Memory B cell (primary cell): Measurements from ENCODE around the gene KRTAP2-4.
"Not testable (repeated sequence)": the region's sequence is repeated elsewhere in the genome, so short reads cannot be mapped to it uniquely, and the experiment has no call there.

Experiments
- ATAC-seq: fragments of 150-1000 bp; cut with Tn5 transposase; 2 replicates; pipeline ENCODE4 v1.10.0; 2021; ENCODE audit warnings: low read depth, mild to moderate bottlenecking, moderate library complexity
- DNase-seq, 2 donors: peaks; one replicate each; pipeline ENCODE4 v3.0.0; 2022; ENCODE audit warnings: low spot score in 2 of 2
- H3K27ac Mint-ChIP-seq: one replicate; pipeline ENCODE4 v1.8.0; 2022; ENCODE audit warnings: mild to moderate bottlenecking, moderate library complexity, mixed read lengths
- H3K27me3 Mint-ChIP-seq: one replicate; pipeline ENCODE4 v1.8.0; 2022; ENCODE audit warnings: mixed read lengths
- H3K36me3 Mint-ChIP-seq: one replicate; pipeline ENCODE4 v1.8.0; 2022; ENCODE audit warnings: mild to moderate bottlenecking, mixed read lengths
- H3K4me1 Mint-ChIP-seq: one replicate; pipeline ENCODE4 v1.8.0; 2022; ENCODE audit warnings: mixed read lengths
- H3K4me3 Mint-ChIP-seq: one replicate; pipeline ENCODE4 v1.8.0; 2022; ENCODE audit warnings: mild to moderate bottlenecking, moderate library complexity, mixed read lengths
- H3K9me3 Mint-ChIP-seq: one replicate; pipeline ENCODE4 v1.8.0; 2022; ENCODE audit warnings: mixed read lengths

The KRTAP2-4 gene

DNA sequence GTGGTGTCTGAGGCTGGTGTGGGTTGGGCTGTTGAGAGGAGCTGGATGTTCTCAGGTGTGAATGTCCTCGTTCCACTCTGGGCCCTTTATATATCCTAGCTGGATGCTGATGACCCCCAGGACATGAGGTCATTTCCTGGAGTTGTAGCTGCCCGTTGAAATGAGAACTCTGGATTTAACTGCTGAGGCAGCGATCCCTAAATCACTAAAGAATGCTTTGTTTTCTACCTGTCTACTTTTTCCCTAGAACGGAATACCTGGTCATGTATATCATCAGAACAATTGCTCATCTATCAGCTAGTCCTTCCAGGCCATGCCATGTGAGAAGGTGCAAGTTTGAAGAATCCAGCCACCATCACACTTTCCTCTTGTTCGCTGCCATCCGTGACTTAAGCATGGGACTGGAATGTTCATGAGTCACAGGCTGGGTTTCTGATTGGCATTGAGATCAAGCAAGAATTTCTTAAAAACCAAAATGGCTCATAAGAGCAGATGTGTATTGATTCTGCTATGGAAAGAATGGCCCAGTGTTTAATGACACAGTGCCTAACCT, 5.6 kb downstream of the KRTAP2-4 start, which contains the start of gene KRTAP2-3:
KRTAP2-3 (minus strand) TSS at position 63 of the 553 bp plus-strand sequence. CDS start 64 bp downstream, outside the sequence.
- H3K36me3 Mint-ChIP-seq, result peaks cover 2% of the 10 kb centered on the region
- no peak within 1 kb of the TSS for H3K27ac Mint-ChIP-seq
- DNase-seq, result no peak
- H3K27me3 Mint-ChIP-seq, result peaks cover 21% of the 10 kb centered on the region
- peaks cover 2% of the 10 kb centered on the region for H3K9me3 Mint-ChIP-seq
- no peak for ATAC-seq
- no peak within 1 kb of the TSS for H3K4me3 Mint-ChIP-seq
- no peaks in the 10 kb centered on the region for H3K4me1 Mint-ChIP-seq

- not testable (repeated sequence) for H3K9me3 Mint-ChIP-seq, DNase-seq
- peaks cover 21% of the 10 kb centered on the region for H3K27me3 Mint-ChIP-seq
Measured at GRCh38 chr17:41059276-41060051, 6.2 kb downstream of the KRTAP2-4 start.

DNA sequence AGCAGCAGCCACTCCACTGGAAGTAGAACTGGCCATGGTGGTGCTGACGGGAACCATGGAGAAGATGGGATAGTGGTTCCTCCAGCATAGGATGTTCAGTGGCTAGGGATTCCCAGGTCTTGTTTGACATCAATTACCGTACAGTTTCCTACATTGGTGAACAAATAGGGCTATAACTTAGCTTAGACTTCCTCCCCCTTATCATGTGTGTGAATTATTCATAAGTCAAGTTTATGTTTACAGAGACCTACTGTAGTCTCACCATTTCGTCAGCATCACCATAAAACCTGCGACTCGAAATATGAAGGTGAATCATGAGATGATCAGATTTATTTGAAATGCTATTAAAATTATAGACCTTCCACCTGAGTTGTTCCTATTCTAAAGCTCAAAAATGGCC, 6.9 kb downstream of the KRTAP2-4 start:
- no peak for DNase-seq
- H3K27me3 Mint-ChIP-seq, result peaks cover 24% of the 10 kb centered on the region
- H3K4me3 Mint-ChIP-seq, result no peak overlapping the region
- peaks cover 2% of the 10 kb centered on the region for H3K36me3 Mint-ChIP-seq
- H3K9me3 Mint-ChIP-seq, result peaks cover 2% of the 10 kb centered on the region
- no peak for ATAC-seq
- no peaks in the 10 kb centered on the region for H3K4me1 Mint-ChIP-seq
- H3K27ac Mint-ChIP-seq, result no peak overlapping the region

More at GRCh38 chr17:41059276-41060051, 6.2 kb downstream of the KRTAP2-4 start:
- H3K27ac Mint-ChIP-seq, H3K4me3 Mint-ChIP-seq, H3K36me3 Mint-ChIP-seq, ATAC-seq, H3K4me1 Mint-ChIP-seq: not testable (repeated sequence)

GRCh38 chr17:41057547-41057946, 8.1 kb downstream of the KRTAP2-4 start:
- H3K27ac Mint-ChIP-seq, result no peak overlapping the region
- H3K9me3 Mint-ChIP-seq, result peaks cover 7% of the 10 kb centered on the region
- H3K4me1 Mint-ChIP-seq, result no peaks in the 10 kb centered on the region
- peaks cover 22% of the 10 kb centered on the region for H3K27me3 Mint-ChIP-seq
- DNase-seq, result no peak
- H3K36me3 Mint-ChIP-seq, result peaks cover 2% of the 10 kb centered on the region
- ATAC-seq, result no peak
- H3K4me3 Mint-ChIP-seq, result no peak overlapping the region

GRCh38 chr17:41055130-41055529, 10.5 kb downstream of the KRTAP2-4 start, which contains the start of gene KRTAP2-2:
Gene KRTAP2-2 (minus strand): TSS chr17:41055230. CDS start chr17:41055211, 19 bp downstream.
- not testable (repeated sequence) for H3K9me3 Mint-ChIP-seq, H3K36me3 Mint-ChIP-seq, DNase-seq, H3K4me1 Mint-ChIP-seq, H3K4me3 Mint-ChIP-seq, H3K27ac Mint-ChIP-seq, ATAC-seq
- peaks cover 18% of the 10 kb centered on the region for H3K27me3 Mint-ChIP-seq

DNA sequence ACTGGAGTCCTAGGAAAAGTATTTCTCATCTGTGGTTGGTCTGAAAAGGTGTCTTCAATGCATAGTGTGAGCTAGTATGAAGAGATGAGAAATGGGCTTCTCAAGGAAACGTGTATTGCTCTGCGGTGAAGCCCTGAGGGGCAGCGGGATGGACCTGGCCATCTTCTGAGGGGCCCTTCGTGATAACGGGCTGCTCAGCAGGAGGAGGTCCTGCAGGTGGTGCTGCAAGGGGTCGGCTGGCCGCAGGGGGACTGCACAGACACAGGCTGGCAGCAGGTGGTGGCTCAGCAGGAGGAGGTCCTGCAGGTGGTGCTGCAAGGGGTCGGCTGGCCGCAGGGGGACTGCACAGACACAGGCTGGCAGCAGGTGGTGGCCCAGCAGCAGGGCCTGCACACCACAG, 11.1 kb downstream of the KRTAP2-4 start:
- not testable (repeated sequence) for ATAC-seq

GRCh38 chr17:41054025-41054424, 11.7 kb downstream of the KRTAP2-4 start:
- DNase-seq, result no peak
- ATAC-seq, result no peak
- Mint-ChIP-seq H3K9me3 (peaks cover 7% of the 10 kb centered on the region), H3K36me3 (peaks cover 2% of the 10 kb centered on the region), H3K4me1 (no peaks in the 10 kb centered on the region), H3K27me3 (peaks cover 14% of the 10 kb centered on the region), H3K27ac (no peak overlapping the region), H3K4me3 (no peak overlapping the region)

More for the DNA sequence above, 11.1 kb downstream of the KRTAP2-4 start:
- not testable (repeated sequence) for H3K4me1 Mint-ChIP-seq, H3K4me3 Mint-ChIP-seq, H3K36me3 Mint-ChIP-seq, H3K27ac Mint-ChIP-seq, H3K9me3 Mint-ChIP-seq, DNase-seq
- peaks cover 17% of the 10 kb centered on the region for H3K27me3 Mint-ChIP-seq

GRCh38 chr17:41052566-41052965, 13.1 kb downstream of the KRTAP2-4 start:
- H3K4me1 Mint-ChIP-seq, result no peaks in the 10 kb centered on the region
- no peak for DNase-seq
- H3K9me3 Mint-ChIP-seq, result peaks cover 5% of the 10 kb centered on the region
- H3K27ac Mint-ChIP-seq, result no peak overlapping the region
- no peaks in the 10 kb centered on the region for H3K36me3 Mint-ChIP-seq
- H3K27me3 Mint-ChIP-seq, result peaks cover 9% of the 10 kb centered on the region
- ATAC-seq, result no peak
- no peak overlapping the region for H3K4me3 Mint-ChIP-seq

GRCh38 chr17:41049110-41049509, 16.6 kb downstream of the KRTAP2-4 start:
- no peak for DNase-seq

DNA sequence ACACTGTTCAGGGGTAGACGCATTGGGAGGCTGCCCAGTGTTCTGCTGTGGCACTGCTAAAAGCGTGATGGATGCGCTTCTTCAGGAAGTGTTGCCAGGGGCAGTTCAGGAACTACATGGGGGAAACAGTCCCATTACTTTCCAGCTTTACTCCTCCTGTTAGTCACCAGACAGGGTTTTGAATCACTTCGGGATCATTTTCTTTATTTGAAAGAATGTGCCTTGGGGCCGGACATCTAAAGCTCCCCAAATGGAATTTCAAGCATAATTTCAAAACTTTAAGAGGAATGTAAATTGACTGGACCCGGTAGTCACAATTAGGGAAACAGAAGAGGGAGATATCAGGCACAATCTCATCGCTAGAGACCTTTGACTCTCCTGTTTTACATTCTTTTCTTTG, 17.2 kb downstream of the KRTAP2-4 start:
- DNase-seq, result no peak

More at GRCh38 chr17:41049110-41049509, 16.6 kb downstream of the KRTAP2-4 start:
- Mint-ChIP-seq H3K4me3 (no peak overlapping the region), H3K36me3 (no peaks in the 10 kb centered on the region), H3K27ac (no peak overlapping the region), H3K4me1 (peaks cover 2% of the 10 kb centered on the region), H3K9me3 (peaks cover 5% of the 10 kb centered on the region), H3K27me3 (peaks cover 4% of the 10 kb centered on the region)
- no peak for ATAC-seq

DNA sequence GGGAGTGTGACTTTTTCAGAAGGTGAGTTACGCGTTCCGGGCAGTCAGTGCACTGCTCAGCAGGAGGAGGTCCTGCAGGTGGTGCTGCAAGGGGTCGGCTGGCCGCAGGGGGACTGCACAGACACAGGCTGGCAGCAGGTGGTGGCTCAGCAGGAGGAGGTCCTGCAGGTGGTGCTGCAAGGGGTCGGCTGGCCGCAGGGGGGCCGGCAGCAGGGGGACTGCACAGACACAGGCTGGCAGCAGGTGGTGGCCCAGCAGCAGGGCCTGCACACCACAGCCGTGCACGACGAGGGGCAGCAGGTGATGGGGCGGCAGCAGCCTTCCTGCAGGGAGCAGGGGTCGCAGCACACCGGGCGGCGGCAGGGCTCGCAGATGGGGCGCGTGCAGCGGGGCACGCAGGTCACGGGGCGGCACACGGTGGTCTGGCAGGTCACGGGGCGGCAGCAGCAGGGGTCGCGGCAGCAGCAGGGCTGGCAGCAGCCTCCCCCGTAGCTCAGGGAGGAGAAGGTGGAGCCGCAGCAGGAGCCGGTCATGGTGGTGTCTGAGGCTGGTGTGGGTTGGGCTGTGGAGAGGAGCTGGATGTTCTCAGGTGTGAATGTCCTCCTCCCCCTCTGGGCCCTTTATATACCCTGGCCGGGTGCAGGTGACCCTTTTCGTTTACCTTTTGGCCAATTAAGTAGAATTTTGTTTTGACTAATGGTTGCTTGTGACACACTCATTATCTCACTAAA, 18.8 kb downstream of the KRTAP2-4 start, which contains the start of gene KRTAP2-1:
KRTAP2-1 (minus strand) TSS at position 582 of the 731 bp plus-strand sequence; CDS start at position 533, 49 bp downstream.
- H3K27me3 Mint-ChIP-seq, result not testable (repeated sequence)

More for the DNA sequence above, 17.2 kb downstream of the KRTAP2-4 start:
- Mint-ChIP-seq H3K27me3 (peaks cover 7% of the 10 kb centered on the region), H3K36me3 (peaks cover 3% of the 10 kb centered on the region), H3K4me3 (no peak overlapping the region), H3K9me3 (peaks cover 5% of the 10 kb centered on the region), H3K27ac (no peak overlapping the region), H3K4me1 (peaks cover 2% of the 10 kb centered on the region)
- no peak for ATAC-seq

GRCh38 chr17:41042953-41043352, 22.7 kb downstream of the KRTAP2-4 start:
- peaks cover 2% of the 10 kb centered on the region for H3K4me1 Mint-ChIP-seq
- H3K9me3 Mint-ChIP-seq, result peaks cover 7% of the 10 kb centered on the region
- DNase-seq (no peak), ATAC-seq (no peak)
- peaks cover 4% of the 10 kb centered on the region for H3K36me3 Mint-ChIP-seq
- peaks cover 13% of the 10 kb centered on the region for H3K27me3 Mint-ChIP-seq
- H3K4me3 Mint-ChIP-seq, result no peak overlapping the region
- no peak overlapping the region for H3K27ac Mint-ChIP-seq

More for the DNA sequence above, 18.8 kb downstream of the KRTAP2-4 start, which contains the start of gene KRTAP2-1:
- H3K9me3 Mint-ChIP-seq, H3K4me3 Mint-ChIP-seq, ATAC-seq, H3K27ac Mint-ChIP-seq, DNase-seq, H3K36me3 Mint-ChIP-seq, H3K4me1 Mint-ChIP-seq: not testable (repeated sequence)

- not testable (repeated sequence) for H3K9me3 Mint-ChIP-seq, H3K27me3 Mint-ChIP-seq, H3K4me1 Mint-ChIP-seq, DNase-seq, ATAC-seq, H3K4me3 Mint-ChIP-seq, H3K36me3 Mint-ChIP-seq, H3K27ac Mint-ChIP-seq
Measured at GRCh38 chr17:41040783-41041571, 24.7 kb downstream of the KRTAP2-4 start, which contains the start of gene KRTAP1-1. Gene KRTAP1-1 (minus strand): TSS chr17:41041450. CDS start chr17:41041397, 53 bp downstream.
